Lower lobe of right lung (tissue), 2 donors: ENCODE results near the gene UBXN11. TPM values are rescaled to one million over a fixed set of nuclear protein-coding genes. Genes with fewer than 3 reads are reported as not detected.
"Not testable (repeated sequence)": the region's sequence is repeated elsewhere in the genome, so short reads cannot be mapped to it uniquely, and the experiment has no call there.

Experiments
- ATAC-seq, 2 donors: fragments of 200-7000 bp; cut with Tn5 transposase; one replicate each; pipeline ENCODE4 v1.9.1; 2020 to 2022; ENCODE audit warnings: mild to moderate bottlenecking in 2 of 2, moderate library complexity in 2 of 2
- DNase-seq: peaks from one replicate; pipeline ENCODE4 v3.0.0-alpha.2; 2020
- H3K27ac ChIP-seq: fragments of 200-600 bp; one replicate; pipeline ENCODE4 v1.8.0; 2022
- H3K27me3 ChIP-seq: fragments of 200-600 bp; one replicate; pipeline ENCODE4 v1.8.0; 2022; ENCODE audit warnings: low read depth
- H3K36me3 ChIP-seq: fragments of 200-600 bp; one replicate; pipeline ENCODE4 v1.8.0; 2022; ENCODE audit warnings: mild to moderate bottlenecking
- H3K4me1 ChIP-seq: fragments of 200-600 bp; one replicate; pipeline ENCODE4 v1.8.0; 2022
- H3K4me3 ChIP-seq: fragments of 200-600 bp; one replicate; pipeline ENCODE4 v1.8.0; 2022; ENCODE audit warnings: mild to moderate bottlenecking
- H3K9me3 ChIP-seq: fragments of 200-600 bp; one replicate; pipeline ENCODE4 v1.8.0; 2022
- intact Hi-C: fragments of 100-400 bp; cut with DNase I; formaldehyde crosslinking; loops from one replicate; pipeline ENCODE4 v1.11.0; 2022
- total RNA-seq: library from RNA; stranded (reverse); fragmentation: NEBNext Ultra II Directional; extraction: Animal tissue kit (Norgen Biotek cat#: 25700); gene quantifications from one replicate; pipeline ENCODE4 v1.2.1, GENCODE V29; 2021
- TF ChIP-seq, protein P1 (sequence below): fragments of 200-600 bp; IDR thresholded peaks from one replicate; pipeline ENCODE4 v1.8.0; 2022; ENCODE audit warnings: antibody characterized with exemption, mild to moderate bottlenecking
- donor health status: DM: no; HTN: yes; CAD: no; lungs with severe emphysema.

The UBXN11 gene
- total RNA-seq, 1 donor from 2014 or later: 65.1 TPM

DNA sequence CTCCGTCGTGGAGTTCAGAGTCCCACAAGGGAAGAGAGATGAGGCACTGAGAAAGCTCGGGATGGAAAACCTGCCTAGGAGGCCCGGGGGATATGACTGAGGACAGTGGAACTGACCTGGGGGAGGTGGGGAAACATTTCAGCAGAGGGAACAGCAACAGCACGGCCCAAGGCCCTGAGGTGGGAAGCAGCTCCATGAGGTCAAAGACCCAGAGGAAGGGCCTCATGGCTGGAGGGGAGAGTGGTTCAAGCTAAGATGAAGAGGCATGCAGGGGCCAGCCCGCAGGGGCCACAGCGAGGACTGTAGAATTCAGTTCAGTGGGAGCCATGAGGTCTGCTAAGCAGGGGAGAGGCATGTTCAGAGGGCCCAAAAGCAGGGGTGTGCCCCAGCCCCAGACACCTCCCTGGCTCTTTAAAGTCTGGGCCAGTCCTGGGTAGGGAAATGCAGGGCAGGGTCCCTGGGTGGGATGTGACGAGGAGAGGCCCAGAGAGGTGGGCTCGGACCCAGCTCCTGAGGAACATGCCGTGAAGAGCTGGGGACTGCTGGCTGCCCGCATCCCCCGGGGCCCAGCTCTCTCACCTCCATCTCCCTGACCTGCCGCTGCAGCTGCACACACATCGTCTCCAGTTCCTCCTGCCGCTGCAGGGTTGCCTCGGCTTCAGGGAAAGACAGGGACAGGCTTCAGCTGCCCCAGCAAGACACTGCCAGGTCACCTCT is 9.9 kb downstream of the UBXN11 start:
- no peaks in the 10 kb centered on the region for H3K27me3 ChIP-seq
- peaks cover 9% of the 10 kb centered on the region for H3K4me1 ChIP-seq
- H3K4me3 ChIP-seq: no peak overlapping the region
- intact Hi-C loops: no loop called here
- H3K9me3 ChIP-seq: no peaks in the 10 kb centered on the region
- ATAC-seq (no peak), DNase-seq (no peak)
- TF ChIP-seq, protein P1, sequence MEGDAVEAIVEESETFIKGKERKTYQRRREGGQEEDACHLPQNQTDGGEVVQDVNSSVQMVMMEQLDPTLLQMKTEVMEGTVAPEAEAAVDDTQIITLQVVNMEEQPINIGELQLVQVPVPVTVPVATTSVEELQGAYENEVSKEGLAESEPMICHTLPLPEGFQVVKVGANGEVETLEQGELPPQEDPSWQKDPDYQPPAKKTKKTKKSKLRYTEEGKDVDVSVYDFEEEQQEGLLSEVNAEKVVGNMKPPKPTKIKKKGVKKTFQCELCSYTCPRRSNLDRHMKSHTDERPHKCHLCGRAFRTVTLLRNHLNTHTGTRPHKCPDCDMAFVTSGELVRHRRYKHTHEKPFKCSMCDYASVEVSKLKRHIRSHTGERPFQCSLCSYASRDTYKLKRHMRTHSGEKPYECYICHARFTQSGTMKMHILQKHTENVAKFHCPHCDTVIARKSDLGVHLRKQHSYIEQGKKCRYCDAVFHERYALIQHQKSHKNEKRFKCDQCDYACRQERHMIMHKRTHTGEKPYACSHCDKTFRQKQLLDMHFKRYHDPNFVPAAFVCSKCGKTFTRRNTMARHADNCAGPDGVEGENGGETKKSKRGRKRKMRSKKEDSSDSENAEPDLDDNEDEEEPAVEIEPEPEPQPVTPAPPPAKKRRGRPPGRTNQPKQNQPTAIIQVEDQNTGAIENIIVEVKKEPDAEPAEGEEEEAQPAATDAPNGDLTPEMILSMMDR: no peak
- peaks cover 14% of the 10 kb centered on the region for H3K36me3 ChIP-seq
- H3K27ac ChIP-seq: no peak overlapping the region

DNA sequence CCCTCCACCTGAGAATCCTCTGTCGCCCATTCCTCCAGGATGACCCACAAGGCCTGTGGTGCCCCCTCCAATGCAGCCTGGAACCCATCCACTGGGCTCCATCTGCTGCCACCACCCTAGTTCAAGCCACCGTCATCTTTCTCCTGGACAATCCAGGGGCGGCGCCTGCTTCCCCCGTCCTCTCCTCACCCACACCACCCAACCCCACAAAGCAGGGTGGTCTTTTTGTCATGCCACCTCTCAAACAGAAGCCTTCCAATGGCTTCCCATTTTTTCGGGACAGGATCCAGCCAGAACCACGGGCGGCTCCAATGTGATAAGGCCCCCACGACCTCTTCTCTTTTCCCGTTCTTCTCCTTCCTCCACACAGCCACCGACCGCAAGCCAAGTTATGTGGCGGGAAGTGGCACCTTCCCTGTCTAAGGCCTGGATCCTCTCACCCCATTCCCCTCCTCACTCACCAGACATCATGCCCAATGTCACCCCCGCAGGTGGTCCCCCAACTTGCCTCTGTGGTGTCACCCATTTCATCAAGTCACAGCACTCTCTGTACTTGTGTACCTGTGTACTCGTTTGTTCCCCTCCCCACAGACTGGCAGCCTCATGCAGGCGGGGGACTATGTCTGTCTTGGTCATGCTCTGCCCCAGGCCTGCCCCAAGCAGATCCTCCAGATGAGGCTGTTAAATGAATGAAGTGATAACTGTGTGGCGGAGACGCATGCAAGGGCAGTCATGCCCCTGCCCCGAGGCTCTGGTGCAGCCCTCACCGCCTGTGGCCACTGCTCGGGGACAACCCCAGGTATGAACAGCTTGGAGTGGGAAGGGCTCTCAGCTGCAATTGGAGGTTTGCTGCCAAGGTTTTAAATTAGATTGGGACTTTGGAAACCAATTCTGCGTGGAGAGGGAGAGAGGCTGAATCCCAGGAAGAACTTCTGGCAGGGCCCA is 11.0 kb downstream of the UBXN11 start:
- H3K9me3 ChIP-seq: no peaks in the 10 kb centered on the region
- intact Hi-C loops: no loop called here
- no peak for DNase-seq
- ATAC-seq: no peak
- peaks cover 14% of the 10 kb centered on the region for H3K36me3 ChIP-seq
- no peak overlapping the region for H3K4me3 ChIP-seq
- TF ChIP-seq, protein P1: no peak
- H3K27me3 ChIP-seq: no peaks in the 10 kb centered on the region
- H3K4me1 ChIP-seq: peaks cover 19% of the 10 kb centered on the region
- no peak overlapping the region for H3K27ac ChIP-seq

DNA sequence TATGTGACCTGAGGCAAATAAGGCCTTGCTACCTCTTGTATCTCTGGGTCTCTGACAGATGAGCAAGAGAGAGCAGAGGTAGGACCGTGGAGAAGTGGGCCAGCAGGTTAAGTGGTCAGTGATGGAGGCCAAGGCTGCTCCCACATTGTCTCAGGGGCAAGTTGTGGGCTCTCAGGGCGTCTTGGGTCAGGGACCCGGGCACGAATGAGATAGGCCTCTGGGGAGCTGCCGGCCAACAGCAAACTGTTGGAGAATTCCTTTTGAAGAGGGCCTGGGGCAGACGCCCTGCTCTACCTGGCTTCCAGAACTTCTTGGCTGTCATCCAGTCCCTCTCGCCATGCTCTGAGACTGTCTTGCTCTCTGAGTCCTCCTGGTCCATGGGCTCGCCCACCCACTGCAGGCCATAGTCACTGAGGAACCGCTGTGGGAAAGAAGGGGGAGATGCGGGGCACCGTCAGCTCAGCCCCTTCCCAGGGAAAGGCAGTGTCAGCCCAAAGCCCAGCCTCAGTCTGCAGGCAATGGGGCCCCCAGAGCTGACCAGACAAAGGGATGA is 12.4 kb downstream of the UBXN11 start:
- peaks cover 14% of the 10 kb centered on the region for H3K36me3 ChIP-seq
- DNase-seq (no peak), ATAC-seq (no peak)
- peaks cover 34% of the 10 kb centered on the region for H3K4me1 ChIP-seq
- intact Hi-C loops: no loop called here
- H3K4me3 ChIP-seq: no peak overlapping the region
- H3K27ac ChIP-seq: no peak overlapping the region
- H3K27me3 ChIP-seq: no peaks in the 10 kb centered on the region
- TF ChIP-seq, protein P1: no peak
- H3K9me3 ChIP-seq: no peaks in the 10 kb centered on the region

- H3K27ac ChIP-seq, H3K4me3 ChIP-seq, H3K9me3 ChIP-seq, H3K27me3 ChIP-seq, DNase-seq, ATAC-seq, intact Hi-C loops: not testable (repeated sequence)
- Histone ChIP-seq H3K4me1 (peaks cover 43% of the 10 kb centered on the region), H3K36me3 (peaks cover 14% of the 10 kb centered on the region)
These were observed 13.7 kb downstream of the UBXN11 start for GRCh38 chr1:26292735-26293134.

GRCh38 chr1:26291939-26292338 is 14.5 kb downstream of the UBXN11 start:
- Histone ChIP-seq H3K36me3 (peaks cover 12% of the 10 kb centered on the region), H3K27me3 (no peaks in the 10 kb centered on the region), H3K9me3 (no peaks in the 10 kb centered on the region), H3K4me3 (no peak overlapping the region), H3K27ac (peak overlapping the region; percentile 6), H3K4me1 (peaks cover 51% of the 10 kb centered on the region)
- TF ChIP-seq, protein P1: no peak
- DNase-seq (no peak), ATAC-seq (no peak)
- intact Hi-C loops: no loop called here
